Endothelial cell of hepatic sinusoid (primary cell): ENCODE measurements around the gene DPEP2.
"Not testable (repeated sequence)": the region's sequence is repeated elsewhere in the genome, so short reads cannot be mapped to it uniquely, and the experiment has no call there.

Experiments used
- in situ Hi-C: cut with HindIII; loops from 2 replicates; pipeline ENCODE4 v1.10.0; 2017; ENCODE audit warnings: low sequenced_read_pairs

The DPEP2 gene

GRCh38 chr16:68009157-68009735 lies 10.0 kb upstream of the DPEP2 start:
- in situ Hi-C loops, result loop anchor here (10.0 kb wide), 1 partner anchor 124 kb away; the partner anchor contains the start of gene NRN1L

GRCh38 chr16:68005786-68006286 lies 6.6 kb upstream of the DPEP2 start:
- in situ Hi-C loops, result loop anchor here (10.0 kb wide), 1 partner anchor 121 kb away; the partner anchor contains the start of gene NRN1L

GRCh38 chr16:68005211-68005610 lies 5.9 kb upstream of the DPEP2 start:
- in situ Hi-C loops, result loop anchor here (10.0 kb wide), 1 partner anchor 120 kb away; the partner anchor contains the start of gene NRN1L

GRCh38 chr16:68003031-68003430 lies 3.7 kb upstream of the DPEP2 start:
- in situ Hi-C loops, result loop anchor here (10.0 kb wide), 1 partner anchor 118 kb away; the partner anchor contains the start of gene NRN1L

GRCh38 chr16:68000450-68000849 lies 1.2 kb upstream of the DPEP2 start:
- in situ Hi-C loops, result loop anchor here (10.0 kb wide), 1 partner anchor 116 kb away; the partner anchor contains the start of gene NRN1L

- in situ Hi-C loops, result loop anchor here (10.0 kb wide), 1 partner anchor 115 kb away; the partner anchor contains the start of gene NRN1L
Measured at GRCh38 chr16:67999985-68000384, 701 bp upstream of the DPEP2 start.

GRCh38 chr16:67998231-67998778 lies 979 bp downstream of the DPEP2 start:
- in situ Hi-C loops, result not testable (repeated sequence)

- in situ Hi-C loops, result no loop called here
Measured at GRCh38 chr16:67996666-67997065, 2.6 kb downstream of the DPEP2 start.

GRCh38 chr16:67995423-67995822 lies 3.9 kb downstream of the DPEP2 start:
- in situ Hi-C loops, result no loop called here

- in situ Hi-C loops, result not testable (repeated sequence)
Measured at GRCh38 chr16:67994040-67994408, 5.3 kb downstream of the DPEP2 start.

GRCh38 chr16:67993207-67994039 lies 5.9 kb downstream of the DPEP2 start:
- in situ Hi-C loops, result no loop called here

GRCh38 chr16:67992661-67993206 lies 6.5 kb downstream of the DPEP2 start:
- in situ Hi-C loops, result no loop called here

GRCh38 chr16:67990018-67990386 lies 9.3 kb downstream of the DPEP2 start:
- in situ Hi-C loops, result no loop called here

- in situ Hi-C loops, result no loop called here
Measured at GRCh38 chr16:67989322-67990017, 9.8 kb downstream of the DPEP2 start.

GRCh38 chr16:67988675-67989074 lies 10.6 kb downstream of the DPEP2 start:
- in situ Hi-C loops, result no loop called here

GRCh38 chr16:67987460-67988160 lies 11.7 kb downstream of the DPEP2 start:
- in situ Hi-C loops, result no loop called here

GRCh38 chr16:67986949-67987348 lies 12.3 kb downstream of the DPEP2 start:
- in situ Hi-C loops, result no loop called here

GRCh38 chr16:67982011-67982696 lies 17.1 kb downstream of the DPEP2 start:
- in situ Hi-C loops, result no loop called here

GRCh38 chr16:67979955-67980678 lies 19.2 kb downstream of the DPEP2 start, which contains the start of gene DPEP3:
DPEP3 (minus strand) TSS chr16:67980499; CDS start chr16:67980380, 119 bp downstream.
- in situ Hi-C loops, result loop anchor here (5.0 kb wide), 1 partner anchor 92 kb away; no protein-coding TSS in a partner anchor
